Uterus (tissue), 2 donors: Measurements from ENCODE around the gene NFIA.

ENCODE experiments used
- POLR2A ChIP-seq, 2 donors: fragments of 450-650 bp; IDR thresholded peaks; one replicate each; pipeline ENCODE4 v1.6.1; 2016; ENCODE audit warnings: antibody characterized with exemption in 2 of 2, mild to moderate bottlenecking in 1 of 2, moderate library complexity in 1 of 2
- TF ChIP-seq, protein P1 (sequence below), 4 experiments: fragments of 200-600 bp in 2 of 4; fragments of 450-650 bp in 2 of 4; sonication (generic) in 2 of 4; IDR thresholded peaks; one replicate each; pipeline ENCODE4 v1.5.1; 2016 to 2019; ENCODE audit warnings: antibody characterized with exemption in 4 of 4, mild to moderate bottlenecking in 2 of 4, moderate library complexity in 1 of 4

DNA sequence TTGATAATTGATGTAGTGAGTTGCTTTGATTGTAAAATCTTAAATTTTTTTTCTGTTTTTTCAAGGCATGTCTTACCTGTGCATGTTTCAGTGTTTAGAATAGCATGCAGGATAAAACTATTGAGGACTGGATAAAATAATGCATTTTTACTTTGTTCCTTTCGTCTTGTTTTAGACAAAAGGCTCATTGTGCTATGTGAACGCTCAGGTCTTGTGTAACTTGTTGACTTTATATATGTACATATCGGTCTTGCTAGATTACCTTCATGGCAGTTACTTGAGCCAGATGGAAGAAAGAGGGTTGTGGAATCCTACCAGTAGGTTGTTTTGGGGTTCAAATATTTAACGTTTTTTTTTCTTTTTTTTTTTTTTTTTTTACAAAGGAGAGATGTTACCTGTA, 7.0 kb downstream of the NFIA start:
- TF ChIP-seq, protein P1, sequence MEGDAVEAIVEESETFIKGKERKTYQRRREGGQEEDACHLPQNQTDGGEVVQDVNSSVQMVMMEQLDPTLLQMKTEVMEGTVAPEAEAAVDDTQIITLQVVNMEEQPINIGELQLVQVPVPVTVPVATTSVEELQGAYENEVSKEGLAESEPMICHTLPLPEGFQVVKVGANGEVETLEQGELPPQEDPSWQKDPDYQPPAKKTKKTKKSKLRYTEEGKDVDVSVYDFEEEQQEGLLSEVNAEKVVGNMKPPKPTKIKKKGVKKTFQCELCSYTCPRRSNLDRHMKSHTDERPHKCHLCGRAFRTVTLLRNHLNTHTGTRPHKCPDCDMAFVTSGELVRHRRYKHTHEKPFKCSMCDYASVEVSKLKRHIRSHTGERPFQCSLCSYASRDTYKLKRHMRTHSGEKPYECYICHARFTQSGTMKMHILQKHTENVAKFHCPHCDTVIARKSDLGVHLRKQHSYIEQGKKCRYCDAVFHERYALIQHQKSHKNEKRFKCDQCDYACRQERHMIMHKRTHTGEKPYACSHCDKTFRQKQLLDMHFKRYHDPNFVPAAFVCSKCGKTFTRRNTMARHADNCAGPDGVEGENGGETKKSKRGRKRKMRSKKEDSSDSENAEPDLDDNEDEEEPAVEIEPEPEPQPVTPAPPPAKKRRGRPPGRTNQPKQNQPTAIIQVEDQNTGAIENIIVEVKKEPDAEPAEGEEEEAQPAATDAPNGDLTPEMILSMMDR (IDR thresholded peaks at IDR 0.05), result no peak
- no peak for TF ChIP-seq POLR2A (IDR thresholded peaks at IDR 0.05)
